HL-60/S4 treated with phorbol 12-myristate 13-acetate at 8.2 ng/mL for 4 days and 3 days (cell line): Measurements from ENCODE around the gene ZNF609.

Experiments
- in situ Hi-C: fragments of 300-500 bp; cut with MboI; formaldehyde crosslinking; loops from 2 replicates; pipeline ENCODE4 v1.15.0; 2022; ENCODE audit warnings: low sequenced_read_pairs

The ZNF609 gene

DNA sequence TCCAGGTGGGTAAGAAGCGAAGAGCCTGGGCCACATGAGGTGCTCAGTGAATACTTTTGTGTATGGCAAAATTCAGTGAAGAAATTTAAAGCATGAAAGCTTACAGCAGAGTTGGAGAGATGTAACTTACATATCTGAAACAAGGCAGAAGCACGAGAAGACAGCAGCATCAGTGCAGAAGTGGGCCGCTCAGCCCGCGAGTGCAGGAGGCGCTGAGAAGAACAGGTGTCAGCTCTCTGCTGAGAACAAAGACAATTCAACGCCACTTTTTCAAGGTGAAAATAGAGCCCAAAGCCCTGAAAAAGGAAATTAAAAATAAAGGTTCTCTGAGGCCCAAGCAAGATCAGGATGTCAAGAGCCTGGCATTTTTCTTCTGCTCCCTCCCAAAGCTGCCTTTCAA lies 256.8 kb downstream of the ZNF609 start:
- in situ Hi-C loops: no loop called here

DNA sequence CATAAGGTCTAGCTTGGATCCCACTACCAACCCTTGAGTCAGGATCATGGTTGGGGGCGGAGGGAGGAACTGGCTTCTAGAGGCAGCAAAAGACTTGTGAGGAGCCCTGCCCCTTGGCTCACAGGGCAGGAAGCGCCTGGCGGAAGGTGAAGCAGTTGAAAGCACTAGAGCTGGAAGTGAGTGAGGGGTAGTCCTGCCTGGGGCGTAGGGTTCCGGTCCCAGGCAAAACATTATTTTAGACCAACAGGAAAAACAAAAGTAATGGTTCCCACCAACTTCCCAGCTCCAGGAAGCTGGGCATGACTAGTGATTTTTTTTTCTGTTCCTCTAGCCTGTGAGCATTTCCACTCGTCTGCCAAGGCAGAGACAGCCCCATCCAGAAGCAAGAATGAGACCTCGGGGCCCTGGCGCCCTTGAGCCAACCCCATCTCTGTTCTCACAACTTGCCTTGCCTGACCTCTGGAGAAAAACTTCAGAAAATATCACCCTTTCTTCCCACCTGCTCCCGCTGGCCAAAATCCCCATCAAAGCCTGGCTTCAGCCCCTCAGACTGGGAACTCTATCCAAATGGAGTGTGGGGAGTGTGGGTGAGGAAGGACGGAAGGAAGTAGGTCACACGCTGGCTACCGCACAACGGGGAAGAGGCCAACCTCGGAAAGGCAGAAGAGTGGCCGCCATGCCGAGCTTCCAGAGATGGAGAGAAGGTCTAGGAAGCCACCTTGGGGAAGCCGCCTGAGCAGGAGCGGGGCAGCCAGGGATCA lies 257.5 kb downstream of the ZNF609 start:
- in situ Hi-C loops: no loop called here

DNA sequence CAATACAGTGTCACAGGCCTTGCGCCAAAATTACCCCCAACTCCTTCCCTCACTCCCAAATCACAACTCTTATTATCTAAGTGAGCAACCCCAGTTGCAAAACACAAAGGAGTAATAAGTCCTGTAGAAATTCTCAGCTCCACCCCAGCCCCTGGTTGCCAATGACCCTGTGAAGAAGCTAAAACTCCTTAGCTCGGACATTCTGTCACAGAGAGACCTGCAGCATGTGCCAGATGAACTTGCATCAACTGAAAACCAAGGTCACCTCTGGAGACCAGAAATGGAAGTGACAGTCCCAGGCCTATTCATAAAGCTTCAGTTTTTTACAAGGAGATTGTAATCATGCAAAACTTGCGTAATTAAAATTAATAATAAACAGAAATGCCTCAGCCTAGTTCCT lies 259.8 kb downstream of the ZNF609 start:
- in situ Hi-C loops: no loop called here

DNA sequence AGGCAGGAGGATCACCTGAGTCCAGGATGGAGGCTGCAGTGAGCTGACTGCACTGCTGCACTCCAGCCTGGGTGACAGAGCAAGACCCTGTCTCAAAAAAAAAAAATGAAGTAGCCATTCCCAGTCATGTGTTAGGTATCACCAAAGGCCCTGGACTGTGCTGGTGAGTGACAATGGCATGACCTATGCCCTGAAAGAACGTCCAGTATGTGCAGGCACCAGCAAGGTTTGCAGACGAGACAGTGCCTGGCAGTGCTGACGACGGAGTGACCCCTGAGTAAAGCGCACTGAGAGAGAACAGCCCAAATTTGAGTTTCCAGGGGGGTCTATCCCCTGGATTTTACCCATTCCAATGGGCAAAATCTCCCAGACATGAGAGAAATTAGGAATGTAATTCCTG lies 269.8 kb downstream of the ZNF609 start:
- in situ Hi-C loops: loop anchor here (5.0 to 25.0 kb wide), 2 partner anchors 82 to 182 kb away; partner anchors contain the start of gene ANKDD1A

DNA sequence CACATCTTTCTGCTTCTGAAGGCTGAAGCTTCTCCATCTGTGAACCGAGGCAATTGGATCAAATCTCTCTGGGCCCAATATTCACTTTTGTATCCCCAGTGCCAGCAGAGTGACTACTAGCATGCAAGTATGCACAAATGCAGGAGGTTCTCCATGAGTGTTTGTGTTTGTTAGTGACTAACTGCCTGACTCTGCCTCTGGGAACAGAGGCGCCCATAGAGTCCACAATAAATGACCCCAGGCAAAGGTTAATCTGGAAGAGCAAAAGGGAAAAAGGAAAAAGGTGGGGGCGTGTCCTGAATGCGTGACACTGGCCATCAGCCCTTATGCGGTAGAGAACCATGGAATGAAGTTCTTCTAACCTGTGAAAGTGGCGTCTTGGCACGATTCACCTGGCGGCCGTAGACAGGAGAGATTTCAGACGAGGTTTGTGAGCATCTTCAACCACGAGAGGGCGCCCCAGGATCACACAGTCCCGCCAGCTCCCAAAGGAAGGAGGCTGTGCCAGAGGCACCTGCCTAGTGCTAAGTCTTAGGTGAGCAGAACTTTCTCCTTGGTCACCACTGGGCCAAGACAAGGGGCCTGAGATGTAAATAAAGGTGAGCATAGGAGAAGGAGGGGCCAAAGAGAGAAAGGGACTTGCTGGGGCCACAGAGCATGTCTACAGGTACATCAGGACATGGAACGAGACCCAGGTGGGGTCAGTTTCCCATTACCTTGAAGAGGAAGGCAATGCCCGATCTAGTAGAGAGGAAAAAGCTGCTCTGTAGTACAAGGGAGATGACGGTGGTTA lies 270.8 kb downstream of the ZNF609 start:
- in situ Hi-C loops: loop anchor here (5.0 to 25.0 kb wide), 2 partner anchors 81 to 181 kb away; partner anchors contain the start of gene ANKDD1A

DNA sequence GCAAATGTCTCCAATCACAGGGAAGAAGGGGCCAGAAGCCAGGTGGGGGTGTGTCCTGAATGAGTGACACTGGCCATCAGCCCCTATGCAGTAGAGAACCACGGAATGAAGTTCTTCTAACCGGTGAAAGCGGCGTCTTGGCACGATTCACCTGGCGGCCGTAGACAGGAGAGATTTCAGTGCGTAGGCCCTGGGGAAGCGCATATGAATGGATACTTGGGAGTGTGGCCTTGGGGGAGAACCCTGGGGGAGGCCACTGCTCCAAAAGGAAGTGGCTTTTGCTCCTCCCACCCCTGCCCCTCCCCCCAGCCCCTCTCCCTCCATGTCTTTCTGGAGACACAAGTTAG lies 271.4 kb downstream of the ZNF609 start:
- in situ Hi-C loops: loop anchor here (5.0 to 25.0 kb wide), 2 partner anchors 81 to 181 kb away; partner anchors contain the start of gene ANKDD1A

DNA sequence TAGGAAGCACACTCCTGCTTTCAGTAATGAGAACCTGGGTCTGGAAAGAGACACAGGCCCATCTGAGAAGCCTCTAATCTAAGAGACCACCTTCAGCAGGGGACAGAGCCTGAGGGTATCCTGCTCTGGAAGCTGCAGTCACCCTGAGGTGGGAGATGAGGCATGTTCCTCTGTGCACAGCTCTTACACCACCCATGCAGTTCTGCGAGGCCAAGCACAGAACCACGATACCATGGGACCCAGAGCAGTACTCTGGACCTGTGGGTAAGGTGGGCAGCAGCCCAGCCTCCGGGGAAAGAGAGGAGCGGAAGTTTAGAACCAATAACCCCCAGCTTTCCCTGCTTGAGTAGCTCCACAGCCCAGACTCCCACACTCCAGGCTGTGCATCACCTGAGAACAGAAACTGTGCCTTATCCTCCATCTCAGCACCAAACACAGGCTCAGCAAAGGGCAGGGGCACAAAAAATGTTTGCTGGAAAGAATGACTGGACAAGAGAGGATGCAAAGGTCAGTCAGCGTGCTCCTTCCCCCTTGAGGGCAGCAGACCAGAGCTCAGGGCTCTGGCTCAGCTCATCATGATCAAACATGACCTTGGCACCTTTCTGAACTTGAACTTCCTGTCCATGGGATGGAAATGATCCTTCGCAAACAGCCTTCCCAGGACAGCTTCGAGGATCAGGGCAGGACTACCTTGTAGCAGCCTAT lies 271.9 kb downstream of the ZNF609 start:
- in situ Hi-C loops: loop anchor here (5.0 to 25.0 kb wide), 2 partner anchors 80 to 180 kb away; partner anchors contain the start of gene ANKDD1A
